ENCODE results near the gene SLC38A11.
A peak's percentile ranks its signal among the peaks of the same experiment; 100 is the strongest.
"Not testable (repeated sequence)": the region's sequence is repeated elsewhere in the genome, so short reads cannot be mapped to it uniquely, and the experiment has no call there.

The SLC38A11 gene
- 0 reads per million in 4 donors for total RNA-seq

- DNase-seq: no peak
Observed at GRCh38 chr2:164954954-164955701, at the start of gene SLC38A11. Gene SLC38A11, minus strand, starts transcription at chr2:164955525. Its CDS starts 278 bp downstream, at chr2:164955247.

- DNase-seq: no peak
Observed at GRCh38 chr2:165003443-165004130, 48.3 kb upstream of the SLC38A11 start.

- no peak for DNase-seq
Observed at GRCh38 chr2:165002638-165003037, 47.3 kb upstream of the SLC38A11 start.

- DNase-seq: not testable (repeated sequence)
Observed at GRCh38 chr2:164994664-164995299, 39.5 kb upstream of the SLC38A11 start.

GRCh38 chr2:164993287-164994016 is 38.1 kb upstream of the SLC38A11 start:
- no peak for DNase-seq

- peak in 2 of 5 donors; percentile 13 to 41 for DNase-seq
Observed at GRCh38 chr2:164992818-164993217, 37.5 kb upstream of the SLC38A11 start.

GRCh38 chr2:164992093-164992454 is 36.7 kb upstream of the SLC38A11 start:
- DNase-seq: not testable (repeated sequence)

- not testable (repeated sequence) for DNase-seq
Observed at GRCh38 chr2:164991361-164992092, 36.2 kb upstream of the SLC38A11 start.

GRCh38 chr2:164990953-164991352 is 35.6 kb upstream of the SLC38A11 start:
- not testable (repeated sequence) for DNase-seq

- not testable (repeated sequence) for DNase-seq
Observed at GRCh38 chr2:164988805-164989204, 33.5 kb upstream of the SLC38A11 start.

- not testable (repeated sequence) for DNase-seq
Observed at GRCh38 chr2:164986027-164986426, 30.7 kb upstream of the SLC38A11 start.

- DNase-seq: no peak
Observed at GRCh38 chr2:164984428-164984827, 29.1 kb upstream of the SLC38A11 start.

- DNase-seq: no peak
Observed at GRCh38 chr2:164981217-164981990, 26.1 kb upstream of the SLC38A11 start.

GRCh38 chr2:164980688-164981087 is 25.4 kb upstream of the SLC38A11 start:
- DNase-seq: not testable (repeated sequence)

- no peak for DNase-seq
Observed at GRCh38 chr2:164979113-164979512, 23.8 kb upstream of the SLC38A11 start.

- DNase-seq: not testable (repeated sequence)
Observed at GRCh38 chr2:164976875-164977470, 21.6 kb upstream of the SLC38A11 start.

- DNase-seq: no peak
Observed at GRCh38 chr2:164976301-164976700, 21.0 kb upstream of the SLC38A11 start.

- no peak for DNase-seq
Observed at GRCh38 chr2:164975891-164976290, 20.6 kb upstream of the SLC38A11 start.

GRCh38 chr2:164974221-164974620 is 18.9 kb upstream of the SLC38A11 start:
- no peak for DNase-seq

- no peak for DNase-seq
Observed at GRCh38 chr2:164972216-164972615, 16.9 kb upstream of the SLC38A11 start.
